Fibroblast of villous mesenchyme (primary cell): ENCODE data around the gene MTMR11. TPM values are rescaled to one million over a fixed set of nuclear protein-coding genes. Genes with fewer than 3 reads are reported as not detected.
"Not testable (repeated sequence)": the region's sequence is repeated elsewhere in the genome, so short reads cannot be mapped to it uniquely, and the experiment has no call there.

Experiments used
- DNase-seq: peaks from one replicate; pipeline ENCODE4 v3.0.0-alpha.2; 2010; ENCODE audit warnings: low read depth
- H3K4me3 ChIP-seq: 2 replicates; pipeline ENCODE4 v1.5.1; 2011; ENCODE audit warnings: low read depth, mild to moderate bottlenecking, low read length
- total RNA-seq: library from RNA; depleted of rRNA; stranded (reverse); fragments of >200 nt; gene quantifications from 2 replicates; pipeline ENCODE4 v1.2.3, GENCODE V29; 2012
- TF ChIP-seq, protein P1 (sequence below): IDR thresholded peaks from 2 replicates; pipeline ENCODE4 v1.5.1; 2012; ENCODE audit warnings: low read depth, mild to moderate bottlenecking, low read length; ENCODE audit not compliant: insufficient read depth

MTMR11 gene
- total RNA-seq, 1 donor: 7.8 TPM

- peak; percentile 100 for DNase-seq
- peak overlapping the region; percentile 86 for H3K4me3 ChIP-seq
Measured at GRCh38 chr1:149887456-149888246, 49.0 kb downstream of the MTMR11 start.

GRCh38 chr1:149887196-149887455, 49.6 kb downstream of the MTMR11 start:
- H3K4me3 ChIP-seq: peak overlapping the region; percentile 86
- DNase-seq: not testable (repeated sequence)

More at GRCh38 chr1:149887456-149888246, 49.0 kb downstream of the MTMR11 start:
- TF ChIP-seq, protein P1, sequence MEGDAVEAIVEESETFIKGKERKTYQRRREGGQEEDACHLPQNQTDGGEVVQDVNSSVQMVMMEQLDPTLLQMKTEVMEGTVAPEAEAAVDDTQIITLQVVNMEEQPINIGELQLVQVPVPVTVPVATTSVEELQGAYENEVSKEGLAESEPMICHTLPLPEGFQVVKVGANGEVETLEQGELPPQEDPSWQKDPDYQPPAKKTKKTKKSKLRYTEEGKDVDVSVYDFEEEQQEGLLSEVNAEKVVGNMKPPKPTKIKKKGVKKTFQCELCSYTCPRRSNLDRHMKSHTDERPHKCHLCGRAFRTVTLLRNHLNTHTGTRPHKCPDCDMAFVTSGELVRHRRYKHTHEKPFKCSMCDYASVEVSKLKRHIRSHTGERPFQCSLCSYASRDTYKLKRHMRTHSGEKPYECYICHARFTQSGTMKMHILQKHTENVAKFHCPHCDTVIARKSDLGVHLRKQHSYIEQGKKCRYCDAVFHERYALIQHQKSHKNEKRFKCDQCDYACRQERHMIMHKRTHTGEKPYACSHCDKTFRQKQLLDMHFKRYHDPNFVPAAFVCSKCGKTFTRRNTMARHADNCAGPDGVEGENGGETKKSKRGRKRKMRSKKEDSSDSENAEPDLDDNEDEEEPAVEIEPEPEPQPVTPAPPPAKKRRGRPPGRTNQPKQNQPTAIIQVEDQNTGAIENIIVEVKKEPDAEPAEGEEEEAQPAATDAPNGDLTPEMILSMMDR: no peak

GRCh38 chr1:149886396-149887195, 50.1 kb downstream of the MTMR11 start:
- TF ChIP-seq, protein P1: no peak

DNA sequence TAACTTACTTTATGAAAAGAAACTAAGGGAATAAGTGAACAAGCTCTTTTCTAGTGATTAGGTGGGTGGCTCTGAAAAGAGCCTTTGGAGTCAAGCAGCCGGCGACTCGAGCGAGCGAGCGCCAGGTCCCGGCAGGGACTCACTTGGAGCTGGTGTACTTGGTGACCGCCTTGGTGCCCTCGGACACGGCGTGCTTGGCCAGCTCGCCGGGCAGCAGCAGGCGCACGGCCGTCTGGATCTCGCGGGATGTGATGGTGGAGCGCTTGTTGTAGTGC, 50.6 kb downstream of the MTMR11 start:
- peak overlapping the region; percentile 86 for H3K4me3 ChIP-seq
- not testable (repeated sequence) for DNase-seq

More at GRCh38 chr1:149886396-149887195, 50.1 kb downstream of the MTMR11 start:
- peak overlapping the region; percentile 86 for H3K4me3 ChIP-seq
- peak; percentile 100 for DNase-seq

DNA sequence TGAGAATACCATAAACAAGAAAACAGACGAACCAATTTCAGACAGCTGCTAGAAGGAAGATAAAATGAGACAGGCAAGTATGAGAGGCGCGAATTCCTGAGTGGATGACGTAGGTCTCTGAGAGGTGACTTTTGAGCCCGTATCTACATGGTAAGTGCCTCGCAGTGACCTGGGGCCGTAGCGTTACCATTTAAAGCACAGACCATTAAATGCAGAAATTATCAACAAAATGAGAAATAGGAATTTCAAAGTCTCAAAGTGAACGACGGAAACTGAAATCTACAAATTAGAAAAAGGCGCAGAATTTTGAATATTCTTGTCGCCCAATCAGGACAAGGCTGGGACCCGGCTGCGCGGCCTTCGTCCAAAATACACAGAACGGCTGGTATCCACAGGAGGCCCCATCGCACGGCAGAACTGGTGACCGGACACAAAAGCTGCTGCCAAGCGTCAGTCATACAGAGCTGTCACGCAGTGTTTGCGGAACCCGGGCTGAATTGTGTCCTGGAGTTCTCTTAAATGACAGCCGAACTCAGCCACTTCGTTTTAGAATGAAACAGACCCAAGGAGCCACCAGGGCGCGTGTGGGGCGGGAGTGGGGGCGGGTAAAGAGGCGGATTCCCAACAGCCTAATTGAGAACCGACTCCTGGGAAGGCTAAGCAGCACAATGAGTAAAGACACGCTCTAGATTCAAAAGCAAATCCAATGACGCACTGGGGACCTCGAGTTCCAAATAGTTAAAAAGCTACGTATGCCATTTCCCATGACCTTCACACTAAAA, 51.1 kb downstream of the MTMR11 start:
- TF ChIP-seq, protein P1: no peak
- peak; percentile 78 for DNase-seq
- H3K4me3 ChIP-seq: peak overlapping the region; percentile 86

DNA sequence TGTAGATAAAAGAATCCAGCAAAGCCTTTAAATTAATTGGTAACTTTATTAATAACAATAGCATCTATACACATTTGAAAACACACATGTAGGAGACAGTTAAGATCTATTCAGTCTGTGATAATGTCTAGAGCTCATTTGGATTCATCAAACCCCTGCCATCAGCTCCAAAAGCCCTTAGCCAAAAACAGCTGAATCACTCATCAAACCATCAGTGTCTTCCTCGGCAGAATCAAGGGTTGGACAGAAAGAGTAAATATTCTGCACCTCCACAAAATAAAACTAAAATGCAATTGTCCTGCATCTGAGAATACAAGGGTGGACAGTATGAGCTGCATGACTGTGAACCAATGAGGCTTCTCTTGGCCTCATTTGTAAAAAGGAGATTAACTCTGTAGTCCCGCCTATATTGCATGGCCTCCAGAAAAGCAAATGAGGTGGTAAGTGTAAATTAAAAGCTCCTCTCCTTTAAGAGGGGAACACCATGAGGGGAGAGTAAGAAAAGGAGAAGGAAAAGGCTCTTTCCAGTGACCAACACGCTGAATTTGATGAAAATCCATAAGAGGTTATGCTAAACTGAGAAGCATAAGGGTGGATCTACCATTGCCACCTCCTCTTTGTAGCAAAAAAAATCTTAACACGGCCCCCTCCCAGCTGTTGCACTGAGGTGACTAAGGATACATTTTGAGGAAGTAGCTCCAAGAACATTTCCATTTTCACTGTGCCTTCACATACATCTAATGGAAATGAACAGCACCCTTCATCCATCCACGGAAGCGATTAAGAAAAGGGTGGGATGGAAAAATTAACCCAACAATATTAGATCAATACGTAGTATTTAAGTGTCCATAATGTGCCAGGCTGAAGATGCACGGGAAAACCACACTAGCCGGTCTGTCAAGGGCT, 52.0 kb downstream of the MTMR11 start:
- peak; percentile 22 for DNase-seq

More for the DNA sequence above, 52.0 kb downstream of the MTMR11 start:
- TF ChIP-seq, protein P1: no peak
- peak overlapping the region; percentile 86 for H3K4me3 ChIP-seq
